Liver (tissue), 3 donors: Measurements from ENCODE around the gene ACOT2.

Experiments used
- EGR1 ChIP-seq, 2 donors: IDR thresholded peaks; 2 replicates each; pipeline ENCODE4 v1.6.1; 2016 to 2018; ENCODE audit warnings: antibody characterized with exemption in 2 of 2, low read depth in 2 of 2
- FOXA1 ChIP-seq: IDR thresholded peaks from 2 replicates; pipeline ENCODE4 v1.6.1; 2016; ENCODE audit warnings: antibody characterized with exemption
- GABPA ChIP-seq, 2 donors: IDR thresholded peaks in 1 of 2; conservative IDR thresholded peaks in 1 of 2; 2 replicates each; pipeline ENCODE4 v1.6.1; 2016; ENCODE audit warnings: antibody characterized with exemption in 2 of 2, mild to moderate bottlenecking in 1 of 2, moderate library complexity in 1 of 2
- JUND ChIP-seq, 2 donors: IDR thresholded peaks; 2 replicates each; pipeline ENCODE4 v1.6.1; 2016; ENCODE audit warnings: antibody characterized with exemption in 2 of 2
- RAD21 ChIP-seq, 2 donors: IDR thresholded peaks; 2 replicates each; pipeline ENCODE4 v1.6.1; 2016; ENCODE audit warnings: antibody characterized with exemption in 2 of 2, mild to moderate bottlenecking in 2 of 2
- TAF1 ChIP-seq: conservative IDR thresholded peaks from 2 replicates; pipeline ENCODE4 v1.6.1; 2016; ENCODE audit warnings: antibody characterized with exemption, mild to moderate bottlenecking
- TF ChIP-seq, protein P1 (sequence below): fragments of 150-350 bp; IDR thresholded peaks from 2 replicates; pipeline ENCODE4 v1.5.1; 2017; ENCODE audit warnings: improper control_type of control experiment, low read depth, low read length; ENCODE audit not compliant: missing input control
- TF ChIP-seq, protein P2 (sequence below): IDR thresholded peaks from 2 replicates; pipeline ENCODE4 v1.6.1; 2016; ENCODE audit warnings: antibody characterized with exemption, mild to moderate bottlenecking
- TF ChIP-seq, protein P3 (sequence below): IDR thresholded peaks from 2 replicates; pipeline ENCODE4 v1.6.1; 2016; ENCODE audit warnings: antibody characterized with exemption
- TF ChIP-seq, protein P4 (sequence below): IDR thresholded peaks from 2 replicates; pipeline ENCODE4 v1.6.1; 2016; ENCODE audit warnings: antibody characterized with exemption
- donor health status: healthy.
- donor health status: healthy.

DNA sequence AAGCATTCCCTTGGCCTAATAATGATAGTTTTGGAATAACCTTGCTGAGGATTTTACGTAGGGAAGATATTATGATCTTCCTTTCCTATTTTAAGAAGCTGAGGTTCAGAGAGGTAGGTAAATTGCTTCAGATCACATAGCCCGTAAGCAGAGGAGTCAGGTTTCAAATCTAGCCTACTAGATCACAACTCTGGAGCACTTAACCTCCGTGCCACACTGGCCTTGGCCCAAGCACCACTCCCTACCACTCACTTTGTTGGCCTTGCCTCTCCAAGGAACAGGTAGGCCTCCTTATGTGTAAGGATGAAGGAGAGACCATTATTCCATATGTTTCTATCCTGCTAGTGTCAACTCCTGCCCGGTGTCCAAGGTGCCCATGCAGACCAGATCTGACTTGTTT, 44.5 kb upstream of the ACOT2 start:
- TF ChIP-seq, protein P1, sequence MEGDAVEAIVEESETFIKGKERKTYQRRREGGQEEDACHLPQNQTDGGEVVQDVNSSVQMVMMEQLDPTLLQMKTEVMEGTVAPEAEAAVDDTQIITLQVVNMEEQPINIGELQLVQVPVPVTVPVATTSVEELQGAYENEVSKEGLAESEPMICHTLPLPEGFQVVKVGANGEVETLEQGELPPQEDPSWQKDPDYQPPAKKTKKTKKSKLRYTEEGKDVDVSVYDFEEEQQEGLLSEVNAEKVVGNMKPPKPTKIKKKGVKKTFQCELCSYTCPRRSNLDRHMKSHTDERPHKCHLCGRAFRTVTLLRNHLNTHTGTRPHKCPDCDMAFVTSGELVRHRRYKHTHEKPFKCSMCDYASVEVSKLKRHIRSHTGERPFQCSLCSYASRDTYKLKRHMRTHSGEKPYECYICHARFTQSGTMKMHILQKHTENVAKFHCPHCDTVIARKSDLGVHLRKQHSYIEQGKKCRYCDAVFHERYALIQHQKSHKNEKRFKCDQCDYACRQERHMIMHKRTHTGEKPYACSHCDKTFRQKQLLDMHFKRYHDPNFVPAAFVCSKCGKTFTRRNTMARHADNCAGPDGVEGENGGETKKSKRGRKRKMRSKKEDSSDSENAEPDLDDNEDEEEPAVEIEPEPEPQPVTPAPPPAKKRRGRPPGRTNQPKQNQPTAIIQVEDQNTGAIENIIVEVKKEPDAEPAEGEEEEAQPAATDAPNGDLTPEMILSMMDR = no peak
- TF ChIP-seq, protein P2, sequence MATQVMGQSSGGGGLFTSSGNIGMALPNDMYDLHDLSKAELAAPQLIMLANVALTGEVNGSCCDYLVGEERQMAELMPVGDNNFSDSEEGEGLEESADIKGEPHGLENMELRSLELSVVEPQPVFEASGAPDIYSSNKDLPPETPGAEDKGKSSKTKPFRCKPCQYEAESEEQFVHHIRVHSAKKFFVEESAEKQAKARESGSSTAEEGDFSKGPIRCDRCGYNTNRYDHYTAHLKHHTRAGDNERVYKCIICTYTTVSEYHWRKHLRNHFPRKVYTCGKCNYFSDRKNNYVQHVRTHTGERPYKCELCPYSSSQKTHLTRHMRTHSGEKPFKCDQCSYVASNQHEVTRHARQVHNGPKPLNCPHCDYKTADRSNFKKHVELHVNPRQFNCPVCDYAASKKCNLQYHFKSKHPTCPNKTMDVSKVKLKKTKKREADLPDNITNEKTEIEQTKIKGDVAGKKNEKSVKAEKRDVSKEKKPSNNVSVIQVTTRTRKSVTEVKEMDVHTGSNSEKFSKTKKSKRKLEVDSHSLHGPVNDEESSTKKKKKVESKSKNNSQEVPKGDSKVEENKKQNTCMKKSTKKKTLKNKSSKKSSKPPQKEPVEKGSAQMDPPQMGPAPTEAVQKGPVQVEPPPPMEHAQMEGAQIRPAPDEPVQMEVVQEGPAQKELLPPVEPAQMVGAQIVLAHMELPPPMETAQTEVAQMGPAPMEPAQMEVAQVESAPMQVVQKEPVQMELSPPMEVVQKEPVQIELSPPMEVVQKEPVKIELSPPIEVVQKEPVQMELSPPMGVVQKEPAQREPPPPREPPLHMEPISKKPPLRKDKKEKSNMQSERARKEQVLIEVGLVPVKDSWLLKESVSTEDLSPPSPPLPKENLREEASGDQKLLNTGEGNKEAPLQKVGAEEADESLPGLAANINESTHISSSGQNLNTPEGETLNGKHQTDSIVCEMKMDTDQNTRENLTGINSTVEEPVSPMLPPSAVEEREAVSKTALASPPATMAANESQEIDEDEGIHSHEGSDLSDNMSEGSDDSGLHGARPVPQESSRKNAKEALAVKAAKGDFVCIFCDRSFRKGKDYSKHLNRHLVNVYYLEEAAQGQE = no peak
- TF ChIP-seq TAF1 (no peak), GABPA (IDR thresholded peaks at IDR 0.05 in 1 of 2, conservative IDR thresholded peaks at IDR 0.05 in 1 of 2) (no peak), JUND (IDR thresholded peaks at IDR 0.05) (no peak), RAD21 (IDR thresholded peaks at IDR 0.05) (no peak), EGR1 (IDR thresholded peaks at IDR 0.05; ENCODE audit: low read depth in 2 of 2) (no peak), FOXA1 (no peak)
- TF ChIP-seq, protein P3, sequence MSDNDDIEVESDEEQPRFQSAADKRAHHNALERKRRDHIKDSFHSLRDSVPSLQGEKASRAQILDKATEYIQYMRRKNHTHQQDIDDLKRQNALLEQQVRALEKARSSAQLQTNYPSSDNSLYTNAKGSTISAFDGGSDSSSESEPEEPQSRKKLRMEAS = no peak
- TF ChIP-seq, protein P4, sequence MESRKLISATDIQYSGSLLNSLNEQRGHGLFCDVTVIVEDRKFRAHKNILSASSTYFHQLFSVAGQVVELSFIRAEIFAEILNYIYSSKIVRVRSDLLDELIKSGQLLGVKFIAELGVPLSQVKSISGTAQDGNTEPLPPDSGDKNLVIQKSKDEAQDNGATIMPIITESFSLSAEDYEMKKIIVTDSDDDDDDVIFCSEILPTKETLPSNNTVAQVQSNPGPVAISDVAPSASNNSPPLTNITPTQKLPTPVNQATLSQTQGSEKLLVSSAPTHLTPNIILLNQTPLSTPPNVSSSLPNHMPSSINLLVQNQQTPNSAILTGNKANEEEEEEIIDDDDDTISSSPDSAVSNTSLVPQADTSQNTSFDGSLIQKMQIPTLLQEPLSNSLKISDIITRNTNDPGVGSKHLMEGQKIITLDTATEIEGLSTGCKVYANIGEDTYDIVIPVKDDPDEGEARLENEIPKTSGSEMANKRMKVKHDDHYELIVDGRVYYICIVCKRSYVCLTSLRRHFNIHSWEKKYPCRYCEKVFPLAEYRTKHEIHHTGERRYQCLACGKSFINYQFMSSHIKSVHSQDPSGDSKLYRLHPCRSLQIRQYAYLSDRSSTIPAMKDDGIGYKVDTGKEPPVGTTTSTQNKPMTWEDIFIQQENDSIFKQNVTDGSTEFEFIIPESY = no peak
